Endothelial cell of umbilical vein (primary cell): ENCODE measurements around the gene RPH3AL. TPM values are rescaled to one million over a fixed set of nuclear protein-coding genes. Genes with fewer than 3 reads are reported as not detected.

Source experiments
- BruUV-seq: library from RNA; stranded (reverse); fragments of 400-500 nt; replicated peaks from 2 replicates; lab custom pipeline; 2021; lab: Mats Ljungman, UMichigan
- CTCF ChIA-PET: fragments of 300-600, 350-600 bp; sonication (Branson Sonifier 250); formaldehyde crosslinking; loops from one replicate; lab custom pipeline; 2021; ENCODE audit warnings: antibody characterized with exemption, inconsistent platforms; lab: Charles Lee
- POLR2A ChIA-PET: fragments of 300-600, 350-600 bp; sonication (Branson Sonifier 250); formaldehyde crosslinking; loops from one replicate; lab custom pipeline; 2021; ENCODE audit warnings: antibody characterized with exemption, inconsistent platforms; lab: Charles Lee
- DNase-seq: peaks from one replicate; pipeline ENCODE4 v3.0.0-alpha.2; 2011; ENCODE audit warnings: low read depth, low spot score
- FAIRE-seq: peaks from 2 replicates; lab custom pipeline; 2011; peaks lifted over from hg19 to GRCh38; lab: Jason Lieb, UNC
- H2AFZ ChIP-seq: 2 replicates; pipeline ENCODE4 v1.6.0; 2012; ENCODE audit warnings: low read depth, low read length, control low read depth, inconsistent platforms
- H3K27ac ChIP-seq: 2 replicates; pipeline ENCODE4 v1.5.1; 2011; ENCODE audit warnings: low read depth, mild to moderate bottlenecking, control low read depth, low read length, moderate library complexity; ENCODE audit not compliant: insufficient read depth
- H3K27me3 ChIP-seq, 2 experiments: 2 replicates each; pipeline versions ENCODE4 v1.6.0 to v1.6.1; 2011; ENCODE audit warnings: low read length in 2 of 2, mixed read lengths in 1 of 2; ENCODE audit not compliant: control insufficient read depth in 2 of 2, insufficient read depth in 2 of 2
- H3K36me3 ChIP-seq, 2 experiments: 2 replicates in 1 of 2; 3 replicates in 1 of 2; pipeline ENCODE4 v1.5.1; 2011; ENCODE audit warnings: low read length in 2 of 2, mild to moderate bottlenecking in 1 of 2, moderate library complexity in 1 of 2; ENCODE audit not compliant: control insufficient read depth in 2 of 2, insufficient read depth in 2 of 2; ENCODE audit errors: extremely low read depth in 1 of 2
- H3K4me1 ChIP-seq: 3 replicates; pipeline ENCODE4 v1.5.1; 2011; ENCODE audit warnings: mild to moderate bottlenecking, low read length; ENCODE audit not compliant: control insufficient read depth, insufficient read depth; ENCODE audit errors: extremely low read depth
- H3K4me2 ChIP-seq: 2 replicates; pipeline ENCODE4 v1.6.1; 2011; ENCODE audit warnings: low read length, control low read depth, mixed read lengths; ENCODE audit not compliant: insufficient read depth
- H3K4me3 ChIP-seq, 3 experiments: fragments of 200-600 bp in 1 of 3; sonication (generic), shearing (Covaris generic) in 1 of 3; replicated peaks in 1 of 3; 2 replicates each; pipeline ENCODE4 v1.5.1; 2011 to 2016; ENCODE audit warnings: control low read depth in 3 of 3, low read length in 3 of 3, mild to moderate bottlenecking in 2 of 3, inconsistent platforms in 1 of 3, low read depth in 1 of 3, moderate library complexity in 1 of 3; ENCODE audit not compliant: insufficient read depth in 1 of 3
- H3K79me2 ChIP-seq: 2 replicates; pipeline ENCODE4 v1.6.0; 2012; ENCODE audit warnings: low read length, inconsistent platforms; ENCODE audit not compliant: control insufficient read depth, insufficient read depth
- H3K9ac ChIP-seq: replicated peaks from 2 replicates; pipeline ENCODE3; 2011; ENCODE audit warnings: low read length, control low read depth; ENCODE audit not compliant: insufficient read depth; ENCODE audit errors: extremely low read depth
- H3K9me1 ChIP-seq: replicated peaks from 3 replicates; pipeline ENCODE4 v1.6.0; 2011; ENCODE audit warnings: mild to moderate bottlenecking, low read length; ENCODE audit not compliant: control insufficient read depth, insufficient read depth; ENCODE audit errors: extremely low read depth
- H3K9me3 ChIP-seq: replicated peaks from 2 replicates; pipeline ENCODE4 v1.5.1; 2012; ENCODE audit warnings: low read length, inconsistent platforms; ENCODE audit not compliant: control insufficient read depth, insufficient read depth
- H4K20me1 ChIP-seq: replicated peaks from 2 replicates; pipeline ENCODE3; 2011; ENCODE audit warnings: mild to moderate bottlenecking, low read length; ENCODE audit not compliant: control insufficient read depth, insufficient read depth; ENCODE audit errors: extremely low read depth
- CTCF ChIP-seq, 2 donors: IDR thresholded peaks; 1 replicate in 1 of 2; 2 replicates in 1 of 2; pipeline ENCODE4 v1.5.1; 2011; ENCODE audit warnings: low read length in 2 of 2, mild to moderate bottlenecking in 2 of 2, moderate library complexity in 2 of 2, control low read depth in 1 of 2, inconsistent platforms in 1 of 2, low read depth in 1 of 2; ENCODE audit not compliant: insufficient read depth in 1 of 2; ENCODE audit errors: extremely low read depth in 1 of 2
- EZH2 ChIP-seq: IDR thresholded peaks from 2 replicates; pipeline ENCODE4 v1.6.1; 2012; ENCODE audit warnings: borderline replicate concordance, low read depth, mild to moderate bottlenecking, moderate library complexity, low read length, inconsistent platforms; ENCODE audit not compliant: severe bottlenecking
- FOS ChIP-seq: IDR thresholded peaks from 2 replicates; pipeline ENCODE4 v1.6.1; 2011; ENCODE audit warnings: mild to moderate bottlenecking, low read length, moderate library complexity, borderline replicate concordance; ENCODE audit not compliant: insufficient read depth
- GATA2 ChIP-seq: IDR thresholded peaks from 2 replicates; pipeline ENCODE4 v1.7.0; 2011; ENCODE audit warnings: low read depth, mild to moderate bottlenecking, moderate library complexity, mixed read lengths, low read length; ENCODE audit not compliant: insufficient read length, insufficient read depth
- JUN ChIP-seq: IDR thresholded peaks from 2 replicates; pipeline ENCODE4 v1.6.1; 2011; ENCODE audit warnings: borderline replicate concordance, low read depth; ENCODE audit not compliant: insufficient read length, insufficient read depth
- MAX ChIP-seq: IDR thresholded peaks from 2 replicates; pipeline ENCODE4 v1.6.1; 2011; ENCODE audit not compliant: insufficient read depth, insufficient read length
- MYC ChIP-seq: IDR thresholded peaks from one replicate; pipeline ENCODE4 v1.6.1; 2011; ENCODE audit warnings: mild to moderate bottlenecking, low read depth, low read length
- POLR2A ChIP-seq: IDR thresholded peaks from 2 replicates; pipeline ENCODE4 v1.6.1; 2012; ENCODE audit warnings: low read depth, mild to moderate bottlenecking, control low read depth, low read length
- POLR2AphosphoS5 ChIP-seq: IDR thresholded peaks from 2 replicates; pipeline ENCODE4 v1.6.1; 2012; ENCODE audit warnings: low read depth, mild to moderate bottlenecking, control low read depth, low read length, moderate library complexity; ENCODE audit not compliant: insufficient read depth
- dilution Hi-C: fragments of 300-500 bp; cut with MboI; formaldehyde crosslinking; loops from one replicate; pipeline ENCODE4 v1.15.0; 2019; ENCODE audit warnings: low sequenced_read_pairs; ENCODE audit not compliant: extremely low pct_ligation_motif_present
- intact Hi-C: fragments of 100-400 bp; cut with micrococcal nuclease; formaldehyde crosslinking; loops from one replicate; pipeline ENCODE4 v1.10.0; 2022
- polyA plus RNA-seq, 4 experiments: library from polyadenylated mRNA; depleted of rRNA in 3 of 4; stranded (reverse) in 3 of 4; unstranded in 1 of 4; fragments of >200 nt; gene quantifications; 2 replicates each; pipeline versions ENCODE4 v1.2.1 to v1.2.3, GENCODE V29; 2011 to 2012; ENCODE audit warnings: missing spikeins in 1 of 4
- total RNA-seq: library from RNA; stranded (reverse); gene quantifications from 2 replicates; pipeline ENCODE4 v1.2.3, GENCODE V29; 2021

Gene RPH3AL
- total and polyA plus RNA-seq, 2 donors (not counting 3 experiments of a cell fraction or from before 2014, with no cell fraction given): 4.1 to 7.0 TPM

GRCh38 chr17:208429-208828 is 144.2 kb downstream of the RPH3AL start:
- ChIA-PET POLR2A (no interaction called here), CTCF (no interaction called here)
- Histone ChIP-seq H2AFZ (no peak overlapping the region), H3K27ac (no peak overlapping the region), H3K9me1 (no peaks in the 10 kb centered on the region), H3K79me2 (no peaks in the 10 kb centered on the region), H3K4me3 (no peak overlapping the region), H3K36me3 (no peaks in the 10 kb centered on the region), H3K4me1 (no peaks in the 10 kb centered on the region), H3K27me3 (no peaks in the 10 kb centered on the region), H3K9me3 (no peaks in the 10 kb centered on the region), H4K20me1 (no peaks in the 10 kb centered on the region), H3K9ac (no peak overlapping the region), H3K4me2 (no peak overlapping the region)
- DNase-seq (no peak), FAIRE-seq (no peak)
- no TSS peak for BruUV-seq
- dilution Hi-C loops: no loop called here
- intact Hi-C loops: no loop called here
- TF ChIP-seq EZH2 (no peak), POLR2AphosphoS5 (no peak), POLR2A (no peak), CTCF (IDR thresholded peaks at IDR 0.05; ENCODE audit: extremely low read depth in 1 of 2, insufficient read depth in 1 of 2, low read depth in 1 of 2, low read length in 2 of 2) (no peak), MYC (no peak), JUN (no peak), FOS (no peak), MAX (no peak), GATA2 (no peak)
